IMR-90 (cell line): Measurements from ENCODE around the gene DIPK1B. TPM values are rescaled to one million over a fixed set of nuclear protein-coding genes. Genes with fewer than 3 reads are reported as not detected.
A peak's percentile ranks its signal among the peaks of the same experiment; 100 is the strongest.

ENCODE experiments used
- ATAC-seq: fragments of 200-7000 bp; cut with Tn5 transposase; 2 replicates; pipeline ENCODE4 v1.9.1; 2020; ENCODE audit warnings: low read depth, mild to moderate bottlenecking, moderate library complexity
- BruUV-seq: library from RNA; stranded (reverse); fragments of 400-500 nt; replicated peaks from 2 replicates; lab custom pipeline; 2021; lab: Mats Ljungman, UMichigan
- CTCF ChIA-PET: fragments of 300-600 bp; formaldehyde crosslinking; extraction: SDS; loops from one replicate; lab custom pipeline; 2021; ENCODE audit warnings: antibody characterized with exemption; lab: Yijun Ruan, JAX
- POLR2A ChIA-PET: fragments of 300-600 bp; sonication (Branson Sonifier 250); formaldehyde crosslinking; loops from one replicate; lab custom pipeline; 2022; ENCODE audit warnings: antibody characterized with exemption; ENCODE audit not compliant: unreplicated experiment; lab: Charles Lee
- DNase-seq: peaks from one replicate; pipeline ENCODE4 v3.0.0; 2013
- H2AFZ ChIP-seq: replicated peaks from 2 replicates; pipeline ENCODE3; 2013; ENCODE audit warnings: low read length, mild to moderate bottlenecking; ENCODE audit not compliant: poor library complexity
- H2AK5ac ChIP-seq: 2 replicates; pipeline ENCODE4 v1.6.1; 2013; ENCODE audit warnings: low read depth, low read length, inconsistent platforms
- H2AK9ac ChIP-seq: replicated peaks from 2 replicates; pipeline ENCODE3; 2013; ENCODE audit warnings: mild to moderate bottlenecking, low read depth, low read length, moderate library complexity; ENCODE audit not compliant: poor library complexity
- H2BK120ac ChIP-seq: 2 replicates; pipeline ENCODE4 v1.6.1; 2013; ENCODE audit warnings: low read depth, low read length, inconsistent platforms
- H2BK15ac ChIP-seq: 3 replicates; pipeline ENCODE4 v1.6.1; 2013; ENCODE audit warnings: low read depth, low read length, inconsistent platforms
- H2BK20ac ChIP-seq: 2 replicates; pipeline ENCODE4 v1.6.1; 2013; ENCODE audit warnings: low read depth, mild to moderate bottlenecking, inconsistent platforms, low read length, moderate library complexity
- H2BK5ac ChIP-seq: 2 replicates; pipeline ENCODE4 v1.6.1; 2013; ENCODE audit warnings: mild to moderate bottlenecking, low read depth, low read length, inconsistent platforms; ENCODE audit not compliant: poor library complexity, severe bottlenecking
- H3K14ac ChIP-seq: replicated peaks from 2 replicates; pipeline ENCODE4 v1.6.1; 2013; ENCODE audit warnings: low read depth, low read length, inconsistent platforms
- H3K18ac ChIP-seq: 2 replicates; pipeline ENCODE4 v1.6.1; 2013; ENCODE audit warnings: low read depth, low read length, control low read depth
- H3K23ac ChIP-seq: 2 replicates; pipeline ENCODE4 v1.6.1; 2013; ENCODE audit warnings: low read depth, low read length, inconsistent platforms
- H3K27ac ChIP-seq: 2 replicates; pipeline ENCODE4 v1.5.1; 2013; ENCODE audit warnings: mild to moderate bottlenecking, control low read depth, low read length; ENCODE audit not compliant: insufficient read depth
- H3K27me3 ChIP-seq: 2 replicates; pipeline ENCODE4 v1.6.1; 2013; ENCODE audit warnings: low read length; ENCODE audit not compliant: control insufficient read depth, insufficient read depth
- H3K36me3 ChIP-seq: 2 replicates; pipeline ENCODE4 v1.6.1; 2013; ENCODE audit warnings: low read length, mixed read lengths; ENCODE audit not compliant: control insufficient read depth, insufficient read depth
- H3K4ac ChIP-seq: 2 replicates; pipeline ENCODE4 v1.6.1; 2013; ENCODE audit warnings: low read depth, low read length, inconsistent platforms
- H3K4me1 ChIP-seq: 2 replicates; pipeline ENCODE4 v1.6.1; 2013; ENCODE audit warnings: low read length, mixed read lengths; ENCODE audit not compliant: control insufficient read depth, insufficient read depth
- H3K4me2 ChIP-seq: 2 replicates; pipeline ENCODE4 v1.6.1; 2013; ENCODE audit warnings: low read depth, mild to moderate bottlenecking, control low read depth, low read length, moderate library complexity
- H3K4me3 ChIP-seq: 2 replicates; pipeline ENCODE4 v1.5.1; 2013; ENCODE audit warnings: low read depth, mild to moderate bottlenecking, control low read depth, low read length, moderate library complexity; ENCODE audit not compliant: insufficient read depth
- H3K56ac ChIP-seq: 2 replicates; pipeline ENCODE4 v1.6.1; 2013; ENCODE audit warnings: low read length, inconsistent platforms; ENCODE audit not compliant: insufficient read depth; ENCODE audit errors: extremely low read depth
- H3K79me1 ChIP-seq, 2 experiments: 2 replicates each; pipeline ENCODE4 v1.6.1; 2013; ENCODE audit warnings: low read length in 2 of 2, inconsistent platforms in 1 of 2, low read depth in 1 of 2
- H3K9ac ChIP-seq: 2 replicates; pipeline ENCODE4 v1.6.1; 2013; ENCODE audit warnings: low read depth, low read length, control low read depth
- H3K9me1 ChIP-seq: 2 replicates; pipeline ENCODE4 v1.6.1; 2013; ENCODE audit warnings: low read length, inconsistent platforms; ENCODE audit not compliant: insufficient read depth
- H3K9me3 ChIP-seq: 2 replicates; pipeline ENCODE4 v1.6.1; 2013; ENCODE audit warnings: low read length; ENCODE audit not compliant: control insufficient read depth, insufficient read depth
- H4K20me1 ChIP-seq: 2 replicates; pipeline ENCODE4 v1.6.1; 2013; ENCODE audit warnings: low read length, inconsistent platforms; ENCODE audit not compliant: insufficient read depth
- H4K5ac ChIP-seq: 2 replicates; pipeline ENCODE4 v1.6.1; 2013; ENCODE audit warnings: mild to moderate bottlenecking, low read depth, low read length, control low read depth
- H4K8ac ChIP-seq, 2 experiments: 2 replicates each; pipeline ENCODE4 v1.6.1; 2013; ENCODE audit warnings: low read depth in 2 of 2, low read length in 2 of 2, control low read depth in 1 of 2, inconsistent platforms in 1 of 2
- H4K91ac ChIP-seq: 2 replicates; pipeline ENCODE4 v1.6.1; 2013; ENCODE audit warnings: low read depth, low read length, inconsistent platforms; ENCODE audit not compliant: insufficient read depth
- BHLHE40 ChIP-seq: fragments of 150-350 bp; IDR thresholded peaks from 2 replicates; pipeline ENCODE4 v1.6.1; 2016; ENCODE audit warnings: mild to moderate bottlenecking, low read depth, low read length
- CEBPB ChIP-seq: IDR thresholded peaks from 2 replicates; pipeline ENCODE4 v1.6.1; 2012; ENCODE audit warnings: low read depth, low read length, improper control_type of control experiment
- CHD1 ChIP-seq: IDR thresholded peaks from 2 replicates; pipeline ENCODE4 v1.6.1; 2012; ENCODE audit warnings: low read depth, low read length, improper control_type of control experiment
- FOS ChIP-seq: fragments of 150-350 bp; IDR thresholded peaks from 2 replicates; pipeline ENCODE4 v1.6.1; 2016; ENCODE audit warnings: low read depth, low read length
- MAFK ChIP-seq: IDR thresholded peaks from 2 replicates; pipeline ENCODE4 v1.6.1; 2012; ENCODE audit warnings: low read depth, low read length, improper control_type of control experiment
- MAZ ChIP-seq: IDR thresholded peaks from 2 replicates; pipeline ENCODE4 v1.6.1; 2012; ENCODE audit warnings: low read depth, mild to moderate bottlenecking, low read length, improper control_type of control experiment, moderate library complexity, borderline replicate concordance
- MXI1 ChIP-seq: IDR thresholded peaks from 2 replicates; pipeline ENCODE4 v1.6.1; 2012; ENCODE audit warnings: low read depth, mild to moderate bottlenecking, low read length, moderate library complexity, borderline replicate concordance
- NFE2L2 ChIP-seq: fragments of 150-350 bp; IDR thresholded peaks from 2 replicates; pipeline ENCODE4 v1.6.1; 2016; ENCODE audit warnings: low read depth, mild to moderate bottlenecking, low read length
- POLR2A ChIP-seq: IDR thresholded peaks from 2 replicates; pipeline ENCODE4 v1.6.1; 2012; ENCODE audit warnings: mild to moderate bottlenecking, low read depth, low read length
- RAD21 ChIP-seq: IDR thresholded peaks from 2 replicates; pipeline ENCODE4 v1.6.1; 2012; ENCODE audit warnings: low read length, improper control_type of control experiment
- RCOR1 ChIP-seq: IDR thresholded peaks from 2 replicates; pipeline ENCODE4 v1.6.1; 2012; ENCODE audit warnings: mild to moderate bottlenecking, low read length, improper control_type of control experiment; ENCODE audit not compliant: insufficient replicate concordance
- RFX5 ChIP-seq: IDR thresholded peaks from 2 replicates; pipeline ENCODE4 v1.8.0; 2012; ENCODE audit warnings: low read depth, mild to moderate bottlenecking, low read length, moderate library complexity
- SMC3 ChIP-seq: fragments of 150-350 bp; IDR thresholded peaks from 2 replicates; pipeline ENCODE4 v1.6.1; 2016; ENCODE audit warnings: low read depth, mild to moderate bottlenecking, antibody characterized with exemption, low read length, moderate library complexity
- WGBS, 2 experiments: methylation state at CpG; one replicate each; pipeline versions ENCODE4 v1.1.5 to v1.1.7; 2013; ENCODE audit warnings: missing lambda C conversion rate in 2 of 2; ENCODE audit not compliant: insufficient read length in 1 of 2; ENCODE audit errors: extremely low coverage in 2 of 2; 5-methylcytosine and 5-hydroxymethylcytosine counted together
- dilution Hi-C: fragments of 300-500 bp; cut with HindIII; formaldehyde crosslinking; loops from one replicate; pipeline ENCODE4 v1.14.3; 2018; ENCODE audit warnings: low sequenced_read_pairs; ENCODE audit not compliant: unreplicated experiment
- in situ Hi-C: fragments of 300-500 bp; cut with MboI; formaldehyde crosslinking; loops from 3 replicates; pipeline ENCODE4 v1.14.3; 2019; ENCODE audit warnings: low sequenced_read_pairs, inconsistent platforms, mixed read lengths
- intact Hi-C: fragments of 100-400 bp; cut with micrococcal nuclease; formaldehyde crosslinking; loops from 2 replicates; pipeline ENCODE4 v1.10.0; 2022
- polyA plus RNA-seq, 3 experiments: library from polyadenylated mRNA; depleted of rRNA; stranded (reverse); fragments of >200 nt; gene quantifications; 2 replicates each; pipeline ENCODE4 v1.2.3, GENCODE V29; 2012; ENCODE audit warnings: low replicate concordance in 1 of 3
- total RNA-seq: library from RNA; depleted of rRNA; stranded (reverse); fragments of >200 nt; gene quantifications from 2 replicates; pipeline ENCODE4 v1.2.3, GENCODE V29; 2012
- TF ChIP-seq, protein P1 (sequence below): conservative IDR thresholded peaks from 2 replicates; pipeline ENCODE4 v1.5.1; 2012; ENCODE audit warnings: mild to moderate bottlenecking, low read depth, low read length, improper control_type of control experiment
- TF ChIP-seq, protein P2 (sequence below): fragments of 150-350 bp; IDR thresholded peaks from 2 replicates; pipeline ENCODE4 v1.6.1; 2017; ENCODE audit warnings: mild to moderate bottlenecking, antibody characterized with exemption, low read length, low read depth
- TF ChIP-seq, protein P3 (sequence below): fragments of 150-350 bp; IDR thresholded peaks from 2 replicates; pipeline ENCODE4 v1.6.1; 2016; ENCODE audit warnings: low read depth, mild to moderate bottlenecking, low read length, moderate library complexity, borderline replicate concordance

Gene DIPK1B
- total and polyA plus RNA-seq, 2 of the 4 experiments (the other 2 are of a cell fraction), result 3.4 to 7.1 TPM

DNA sequence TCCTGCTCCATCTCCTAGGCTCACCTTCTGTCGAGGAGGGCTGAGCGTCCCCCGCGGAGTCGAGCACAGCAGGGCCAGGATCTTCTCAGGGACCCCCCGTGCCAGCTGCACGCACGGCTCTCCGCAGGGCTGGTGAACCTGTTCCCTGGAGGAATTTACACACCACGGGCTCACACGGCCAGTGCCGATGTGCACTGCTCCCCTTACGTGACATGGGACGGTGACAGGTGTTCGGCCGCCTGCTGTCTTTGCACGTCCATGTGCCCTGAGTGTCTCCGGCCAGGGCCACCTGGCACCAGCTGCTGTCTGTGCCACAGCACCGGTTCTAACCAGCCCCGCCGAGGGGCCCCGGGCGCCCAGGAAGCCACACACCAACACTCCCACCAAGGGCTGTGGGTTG is 16.4 kb upstream of the DIPK1B start:
- no peak overlapping the region for H3K18ac ChIP-seq
- H3K9ac ChIP-seq, result no peak overlapping the region
- no peak overlapping the region for H2BK20ac ChIP-seq
- no peaks in the 10 kb centered on the region for H3K79me1 ChIP-seq
- no peaks in the 10 kb centered on the region for H3K9me3 ChIP-seq
- no peak overlapping the region for H3K14ac ChIP-seq
- no peak overlapping the region for H2BK120ac ChIP-seq
- H4K8ac ChIP-seq, result no peak overlapping the region
- no peak overlapping the region for H2AFZ ChIP-seq
- no peak overlapping the region for H4K5ac ChIP-seq
- ChIA-PET POLR2A (no interaction called here), CTCF (no interaction called here)
- no peaks in the 10 kb centered on the region for H3K9me1 ChIP-seq
- no peak overlapping the region for H2BK15ac ChIP-seq
- BruUV-seq, result no TSS peak
- H3K27ac ChIP-seq, result no peak overlapping the region
- H3K56ac ChIP-seq, result no peak overlapping the region
- no peak for ATAC-seq
- H2AK5ac ChIP-seq, result no peak overlapping the region
- no peak overlapping the region for H4K91ac ChIP-seq
- in situ Hi-C loops (no loop called here), intact Hi-C loops (loop anchor here (1.0 kb wide), 1 partner anchor 30 kb away; no protein-coding TSS in a partner anchor), dilution Hi-C loops (no loop called here)
- H3K4me2 ChIP-seq, result no peak overlapping the region
- no peak overlapping the region for H3K4me3 ChIP-seq
- no peak overlapping the region for H2BK5ac ChIP-seq
- H3K4ac ChIP-seq, result no peak overlapping the region
- H3K4me1 ChIP-seq, result 0 out of 2 replicates have a peak, but pooled peaks cover 2% of the 10 kb centered on the region
- no peaks in the 10 kb centered on the region for H4K20me1 ChIP-seq
- peaks cover 16% of the 10 kb centered on the region for H3K27me3 ChIP-seq
- no peak overlapping the region for H3K23ac ChIP-seq
- no peak for DNase-seq
- peak overlapping the region; percentile 24 for H2AK9ac ChIP-seq
- 84% methylated on average over 15 of the region's 23 CpGs; no CpG with 5 or more reads in 1 of the 2 experiments for WGBS, 2 experiments
- TF ChIP-seq MAFK (no peak), MAZ (no peak), SMC3 (no peak), RFX5 (no peak), CEBPB (no peak), MXI1 (no peak), RCOR1 (no peak), POLR2A (no peak), RAD21 (no peak), BHLHE40 (no peak), FOS (no peak), NFE2L2 (no peak), CHD1 (no peak)
- TF ChIP-seq, protein P1, sequence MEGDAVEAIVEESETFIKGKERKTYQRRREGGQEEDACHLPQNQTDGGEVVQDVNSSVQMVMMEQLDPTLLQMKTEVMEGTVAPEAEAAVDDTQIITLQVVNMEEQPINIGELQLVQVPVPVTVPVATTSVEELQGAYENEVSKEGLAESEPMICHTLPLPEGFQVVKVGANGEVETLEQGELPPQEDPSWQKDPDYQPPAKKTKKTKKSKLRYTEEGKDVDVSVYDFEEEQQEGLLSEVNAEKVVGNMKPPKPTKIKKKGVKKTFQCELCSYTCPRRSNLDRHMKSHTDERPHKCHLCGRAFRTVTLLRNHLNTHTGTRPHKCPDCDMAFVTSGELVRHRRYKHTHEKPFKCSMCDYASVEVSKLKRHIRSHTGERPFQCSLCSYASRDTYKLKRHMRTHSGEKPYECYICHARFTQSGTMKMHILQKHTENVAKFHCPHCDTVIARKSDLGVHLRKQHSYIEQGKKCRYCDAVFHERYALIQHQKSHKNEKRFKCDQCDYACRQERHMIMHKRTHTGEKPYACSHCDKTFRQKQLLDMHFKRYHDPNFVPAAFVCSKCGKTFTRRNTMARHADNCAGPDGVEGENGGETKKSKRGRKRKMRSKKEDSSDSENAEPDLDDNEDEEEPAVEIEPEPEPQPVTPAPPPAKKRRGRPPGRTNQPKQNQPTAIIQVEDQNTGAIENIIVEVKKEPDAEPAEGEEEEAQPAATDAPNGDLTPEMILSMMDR, result no peak
- TF ChIP-seq, protein P2, sequence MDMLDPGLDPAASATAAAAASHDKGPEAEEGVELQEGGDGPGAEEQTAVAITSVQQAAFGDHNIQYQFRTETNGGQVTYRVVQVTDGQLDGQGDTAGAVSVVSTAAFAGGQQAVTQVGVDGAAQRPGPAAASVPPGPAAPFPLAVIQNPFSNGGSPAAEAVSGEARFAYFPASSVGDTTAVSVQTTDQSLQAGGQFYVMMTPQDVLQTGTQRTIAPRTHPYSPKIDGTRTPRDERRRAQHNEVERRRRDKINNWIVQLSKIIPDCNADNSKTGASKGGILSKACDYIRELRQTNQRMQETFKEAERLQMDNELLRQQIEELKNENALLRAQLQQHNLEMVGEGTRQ, result no peak
- TF ChIP-seq, protein P3, sequence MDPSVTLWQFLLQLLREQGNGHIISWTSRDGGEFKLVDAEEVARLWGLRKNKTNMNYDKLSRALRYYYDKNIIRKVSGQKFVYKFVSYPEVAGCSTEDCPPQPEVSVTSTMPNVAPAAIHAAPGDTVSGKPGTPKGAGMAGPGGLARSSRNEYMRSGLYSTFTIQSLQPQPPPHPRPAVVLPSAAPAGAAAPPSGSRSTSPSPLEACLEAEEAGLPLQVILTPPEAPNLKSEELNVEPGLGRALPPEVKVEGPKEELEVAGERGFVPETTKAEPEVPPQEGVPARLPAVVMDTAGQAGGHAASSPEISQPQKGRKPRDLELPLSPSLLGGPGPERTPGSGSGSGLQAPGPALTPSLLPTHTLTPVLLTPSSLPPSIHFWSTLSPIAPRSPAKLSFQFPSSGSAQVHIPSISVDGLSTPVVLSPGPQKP, result no peak
- no peaks in the 10 kb centered on the region for H3K36me3 ChIP-seq
